ENCODE measurements around the gene TTBK1. TPM values are rescaled to one million over a fixed set of nuclear protein-coding genes. Genes with fewer than 3 reads are reported as not detected.

The TTBK1 gene
- total RNA-seq, 4 donors from 2014 or later: not detected

GRCh38 chr6:43282636-43283513 is 39.6 kb downstream of the TTBK1 start:
- DNase-seq (ENCODE audit: low spot score in 2 of 2): no peak
- TF ChIP-seq EP300 (IDR thresholded peaks at IDR 0.05): no peak
- TF ChIP-seq POLR2AphosphoS5 (IDR thresholded peaks at IDR 0.05): no peak
- no peak for TF ChIP-seq CTCF (IDR thresholded peaks at IDR 0.05)
- TF ChIP-seq POLR2A (IDR thresholded peaks at IDR 0.05): no peak
- Histone ChIP-seq H3K36me3 (no peaks in the 10 kb centered on the region), H3K27me3 (peaks cover 47% of the 10 kb centered on the region), H3K9me3 (no peaks in the 10 kb centered on the region), H3K27ac (no peak overlapping the region), H3K4me3 (no peak overlapping the region), H3K4me1 (peaks cover 9% of the 10 kb centered on the region)
- 80% methylated on average over 17 of the region's 32 CpGs for WGBS

GRCh38 chr6:43283514-43283901 is 40.2 kb downstream of the TTBK1 start:
- Histone ChIP-seq H3K27ac (no peak overlapping the region), H3K4me1 (peaks cover 9% of the 10 kb centered on the region), H3K36me3 (no peaks in the 10 kb centered on the region), H3K4me3 (no peak overlapping the region), H3K9me3 (no peaks in the 10 kb centered on the region), H3K27me3 (peaks cover 47% of the 10 kb centered on the region)
- WGBS: 87% methylated on average over 11 of the region's 18 CpGs
- TF ChIP-seq CTCF (IDR thresholded peaks at IDR 0.05): no peak
- TF ChIP-seq POLR2A (IDR thresholded peaks at IDR 0.05): no peak
- TF ChIP-seq EP300 (IDR thresholded peaks at IDR 0.05): no peak
- no peak for TF ChIP-seq POLR2AphosphoS5 (IDR thresholded peaks at IDR 0.05)
- DNase-seq (ENCODE audit: low spot score in 2 of 2): no peak

- H3K4me1 ChIP-seq: peaks cover 9% of the 10 kb centered on the region
- H3K4me3 ChIP-seq: no peak overlapping the region
- no peaks in the 10 kb centered on the region for H3K9me3 ChIP-seq
- no peak for DNase-seq (ENCODE audit: low spot score in 2 of 2)
- no peaks in the 10 kb centered on the region for H3K36me3 ChIP-seq
- peaks cover 47% of the 10 kb centered on the region for H3K27me3 ChIP-seq
- 20% methylated on average over 1 of the region's 27 CpGs for WGBS
- no peak for TF ChIP-seq EP300 (IDR thresholded peaks at IDR 0.05)
- TF ChIP-seq POLR2A (IDR thresholded peaks at IDR 0.05): no peak
- TF ChIP-seq POLR2AphosphoS5 (IDR thresholded peaks at IDR 0.05): no peak
- TF ChIP-seq CTCF (IDR thresholded peaks at IDR 0.05): no peak
- H3K27ac ChIP-seq: no peak overlapping the region
These were observed 40.6 kb downstream of the TTBK1 start for GRCh38 chr6:43283905-43284304.

GRCh38 chr6:43284991-43285781 is 41.9 kb downstream of the TTBK1 start:
- TF ChIP-seq POLR2AphosphoS5 (IDR thresholded peaks at IDR 0.05) (no peak), CTCF (IDR thresholded peaks at IDR 0.05) (no peak), POLR2A (IDR thresholded peaks at IDR 0.05) (no peak), EP300 (IDR thresholded peaks at IDR 0.05) (no peak)
- Histone ChIP-seq H3K27me3 (peaks cover 47% of the 10 kb centered on the region), H3K9me3 (no peaks in the 10 kb centered on the region), H3K4me3 (peak overlapping the region; percentile 19), H3K4me1 (peaks cover 9% of the 10 kb centered on the region), H3K27ac (no peak overlapping the region), H3K36me3 (no peaks in the 10 kb centered on the region)
- WGBS: 14% methylated on average over 26 of the region's 83 CpGs
- DNase-seq (ENCODE audit: low spot score in 2 of 2): no peak

GRCh38 chr6:43285832-43286231 is 42.6 kb downstream of the TTBK1 start:
- TF ChIP-seq POLR2A (IDR thresholded peaks at IDR 0.05): no peak
- Histone ChIP-seq H3K36me3 (no peaks in the 10 kb centered on the region), H3K9me3 (no peaks in the 10 kb centered on the region), H3K27ac (no peak overlapping the region), H3K4me3 (no peak overlapping the region), H3K4me1 (peaks cover 9% of the 10 kb centered on the region), H3K27me3 (peaks cover 47% of the 10 kb centered on the region)
- no peak for DNase-seq (ENCODE audit: low spot score in 2 of 2)
- no CpG with 5 or more reads among the region's 5 CpGs for WGBS

All from suprapubic skin (tissue), 4 donors.